ENCODE measurements around the gene POMT2.
"Not testable (repeated sequence)": the region's sequence is repeated elsewhere in the genome, so short reads cannot be mapped to it uniquely, and the experiment has no call there.

POMT2 gene

GRCh38 chr14:77296906-77297305, 23.8 kb downstream of the POMT2 start:
- DNase-seq (ENCODE audit: low read depth): no peak

GRCh38 chr14:77296155-77296554, 24.5 kb downstream of the POMT2 start:
- DNase-seq (ENCODE audit: low read depth): no peak

- DNase-seq (ENCODE audit: low read depth): peak; percentile 74
Measured at GRCh38 chr14:77290705-77291104, 30.0 kb downstream of the POMT2 start.

- DNase-seq (ENCODE audit: low read depth): no peak
Measured at GRCh38 chr14:77286576-77286975, 34.1 kb downstream of the POMT2 start.

- no peak for DNase-seq (ENCODE audit: low read depth)
Measured at GRCh38 chr14:77284466-77284865, 36.2 kb downstream of the POMT2 start.

- DNase-seq (ENCODE audit: low read depth): no peak
Measured at GRCh38 chr14:77284066-77284465, 36.6 kb downstream of the POMT2 start.

- DNase-seq (ENCODE audit: low read depth): no peak
Measured at GRCh38 chr14:77281852-77282410, 38.8 kb downstream of the POMT2 start.

GRCh38 chr14:77280921-77281320, 39.8 kb downstream of the POMT2 start:
- DNase-seq (ENCODE audit: low read depth): not testable (repeated sequence)

- no peak for DNase-seq (ENCODE audit: low read depth)
Measured at GRCh38 chr14:77279719-77280118, 41.0 kb downstream of the POMT2 start.

- no peak for DNase-seq (ENCODE audit: low read depth)
Measured at GRCh38 chr14:77278461-77279230, 42.0 kb downstream of the POMT2 start.

- DNase-seq (ENCODE audit: low read depth): no peak
Measured at GRCh38 chr14:77276959-77277358, 43.7 kb downstream of the POMT2 start.

- no peak for DNase-seq (ENCODE audit: low read depth)
Measured at GRCh38 chr14:77276295-77276935, 44.3 kb downstream of the POMT2 start.

GRCh38 chr14:77275601-77276017, 45.1 kb downstream of the POMT2 start:
- no peak for DNase-seq (ENCODE audit: low read depth)

GRCh38 chr14:77275041-77275580, 45.6 kb downstream of the POMT2 start:
- no peak for DNase-seq (ENCODE audit: low read depth)

- DNase-seq (ENCODE audit: low read depth): no peak
Measured at GRCh38 chr14:77273796-77274195, 46.9 kb downstream of the POMT2 start.

GRCh38 chr14:77272261-77272660, 48.4 kb downstream of the POMT2 start:
- DNase-seq (ENCODE audit: low read depth): no peak

- DNase-seq (ENCODE audit: low read depth): no peak
Measured at GRCh38 chr14:77271113-77271710, 49.5 kb downstream of the POMT2 start, which contains the start of gene NGB. Gene NGB, minus strand, starts transcription at chr14:77271206. Its CDS starts 269 bp downstream, at chr14:77270937.

- DNase-seq (ENCODE audit: low read depth): no peak
Measured at GRCh38 chr14:77270361-77271112, 50.1 kb downstream of the POMT2 start.

GRCh38 chr14:77268989-77269600, 51.6 kb downstream of the POMT2 start:
- no peak for DNase-seq (ENCODE audit: low read depth)

- no peak for DNase-seq (ENCODE audit: low read depth)
Measured at GRCh38 chr14:77267937-77268699, 52.6 kb downstream of the POMT2 start.

GRCh38 chr14:77266336-77266735, 54.3 kb downstream of the POMT2 start:
- no peak for DNase-seq (ENCODE audit: low read depth)

All from iris pigment epithelial cell (primary cell).